ENCODE results near the gene BMPER.

Gene BMPER

DNA sequence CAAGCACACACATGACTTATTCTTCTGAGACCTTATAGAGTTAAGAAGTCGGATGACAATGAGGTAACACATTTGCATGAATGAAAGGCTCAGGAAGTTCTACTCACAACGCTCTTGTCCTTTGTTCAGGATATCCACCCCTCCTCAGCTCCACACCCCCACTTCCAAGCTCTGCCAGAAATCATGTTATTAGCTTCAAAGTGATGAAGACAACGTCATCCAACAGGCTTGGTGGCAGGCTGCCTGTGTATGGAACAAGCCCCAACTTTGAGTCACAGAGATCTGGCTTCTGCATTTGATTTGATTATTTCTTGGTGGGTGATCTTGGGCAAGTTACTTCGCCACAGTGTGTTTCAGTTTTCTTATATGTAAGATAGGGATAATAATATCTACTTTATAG, 12.4 kb upstream of the BMPER start:
- DNase-seq: no peak

DNA sequence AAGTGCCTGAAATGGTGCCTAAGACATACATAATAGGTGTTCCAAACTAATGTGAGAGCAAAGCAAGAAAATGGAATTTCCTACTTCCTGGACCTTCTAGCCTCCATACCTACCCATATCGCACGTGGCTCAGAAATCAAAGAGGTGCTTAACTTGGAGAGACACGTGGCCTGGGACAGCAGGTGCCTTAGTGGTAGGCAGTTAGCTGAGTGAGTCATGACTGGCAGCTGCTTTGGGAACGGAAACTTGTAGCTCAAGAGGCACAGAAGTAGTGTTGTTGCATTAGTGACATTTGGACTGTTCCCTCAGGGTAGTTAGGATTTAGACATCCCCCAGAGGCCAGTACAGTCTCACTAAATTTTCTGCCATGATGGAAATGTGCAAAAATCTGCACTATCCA, 12.0 kb upstream of the BMPER start:
- no peak for DNase-seq

GRCh38 chr7:33895025-33895804, 10.1 kb upstream of the BMPER start:
- peak; percentile 20 for DNase-seq

DNA sequence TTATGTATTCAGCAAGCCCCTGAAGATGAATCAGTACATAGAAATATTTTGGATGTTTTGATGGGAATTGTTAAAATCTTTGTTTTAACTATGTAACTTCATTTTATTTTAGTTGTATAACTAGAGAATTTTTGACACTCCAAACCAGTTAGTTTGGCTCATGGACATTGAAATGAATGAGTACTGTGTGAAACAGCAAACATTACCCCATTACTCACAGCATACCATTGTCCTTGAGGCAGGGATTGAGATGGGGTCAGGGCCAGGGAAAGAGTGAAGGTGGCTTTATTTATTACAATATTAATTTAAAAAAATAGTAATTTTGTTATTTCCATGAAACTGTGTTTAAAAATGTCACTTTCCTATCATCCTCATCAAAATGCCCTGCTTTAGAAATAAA, 4.8 kb upstream of the BMPER start:
- no peak for DNase-seq

GRCh38 chr7:33901199-33901598, 4.1 kb upstream of the BMPER start:
- DNase-seq: no peak

DNA sequence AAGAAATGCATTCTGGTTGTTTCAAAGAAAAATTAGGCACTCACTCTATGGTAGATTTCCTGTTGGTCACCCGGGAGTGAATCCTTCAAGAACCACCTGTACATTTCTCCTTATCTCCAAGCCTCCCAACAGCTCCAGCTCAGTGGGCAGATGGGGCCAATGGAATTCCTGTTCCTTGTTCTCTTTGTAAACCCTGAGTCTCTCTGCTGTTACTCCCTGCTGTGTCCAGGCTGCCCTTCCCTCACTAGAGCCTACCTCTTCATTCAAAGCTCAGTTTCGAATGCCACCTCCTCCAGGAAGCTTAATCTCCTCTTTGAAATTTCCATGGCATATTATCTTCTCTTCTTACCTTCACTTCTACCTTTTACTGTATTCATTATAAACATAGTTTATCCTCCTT, 3.5 kb upstream of the BMPER start:
- no peak for DNase-seq

DNA sequence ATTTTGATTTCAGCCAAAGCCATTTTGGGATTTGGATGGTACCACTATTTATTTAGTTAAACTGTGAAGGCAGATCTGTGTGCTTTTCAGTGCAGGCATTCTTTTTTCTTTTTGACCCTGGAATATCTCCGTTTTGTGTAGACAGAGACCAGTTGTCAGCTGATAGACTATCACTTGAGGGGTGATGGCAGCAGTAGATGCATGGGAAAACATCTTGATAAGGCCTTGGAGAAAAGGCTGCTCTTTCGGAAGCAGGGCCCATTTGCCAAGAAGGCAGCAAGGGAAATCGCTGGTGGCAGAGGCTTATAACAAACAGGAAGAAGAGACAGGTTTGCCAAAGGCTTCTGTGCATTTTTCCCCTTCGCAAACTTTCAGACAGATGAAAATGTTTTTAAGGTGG, 2.6 kb upstream of the BMPER start:
- no peak for DNase-seq

DNA sequence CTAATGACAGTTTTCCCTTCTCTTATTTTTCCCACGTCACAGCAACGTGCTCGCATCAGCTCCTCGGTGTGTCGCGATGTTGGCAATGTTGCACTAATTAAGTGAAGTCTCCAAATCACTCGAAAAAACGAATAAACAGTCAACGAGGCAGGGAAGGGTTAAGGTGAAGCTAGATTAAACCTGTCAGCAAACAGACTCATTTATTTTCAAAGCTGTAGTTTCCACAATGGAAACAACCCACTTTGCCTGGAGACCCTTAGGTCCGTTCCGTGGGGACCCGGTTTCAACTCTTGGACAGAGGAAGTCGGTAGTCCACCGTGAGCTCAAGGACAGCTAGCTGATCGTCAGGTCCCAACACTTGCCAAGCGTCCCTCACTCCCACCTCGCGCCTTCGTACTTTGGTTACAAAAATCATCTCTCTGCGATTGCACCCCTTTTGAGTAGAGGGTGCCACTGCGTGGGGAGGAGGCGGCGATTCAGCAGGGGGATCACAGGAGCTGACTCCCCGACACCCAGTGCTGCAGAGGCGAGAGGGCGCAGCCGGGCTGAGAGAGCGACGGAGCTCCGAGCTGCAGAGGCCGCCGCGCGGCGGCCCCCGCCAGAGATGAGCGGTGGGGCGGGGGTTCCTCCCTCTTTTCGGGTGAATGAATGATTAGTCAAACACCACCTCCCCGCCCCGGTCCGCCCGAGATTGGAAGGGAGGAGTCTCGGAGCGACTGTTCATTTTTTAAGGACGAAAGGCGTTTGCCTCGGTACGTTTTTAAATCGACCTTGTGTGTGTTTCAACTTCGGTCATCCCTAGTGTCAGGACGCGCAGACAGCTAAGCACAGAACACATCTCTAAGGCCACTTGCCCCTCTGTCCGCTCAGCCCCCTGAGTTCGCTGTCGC, 1.3 kb upstream of the BMPER start:
- no peak for DNase-seq

DNA sequence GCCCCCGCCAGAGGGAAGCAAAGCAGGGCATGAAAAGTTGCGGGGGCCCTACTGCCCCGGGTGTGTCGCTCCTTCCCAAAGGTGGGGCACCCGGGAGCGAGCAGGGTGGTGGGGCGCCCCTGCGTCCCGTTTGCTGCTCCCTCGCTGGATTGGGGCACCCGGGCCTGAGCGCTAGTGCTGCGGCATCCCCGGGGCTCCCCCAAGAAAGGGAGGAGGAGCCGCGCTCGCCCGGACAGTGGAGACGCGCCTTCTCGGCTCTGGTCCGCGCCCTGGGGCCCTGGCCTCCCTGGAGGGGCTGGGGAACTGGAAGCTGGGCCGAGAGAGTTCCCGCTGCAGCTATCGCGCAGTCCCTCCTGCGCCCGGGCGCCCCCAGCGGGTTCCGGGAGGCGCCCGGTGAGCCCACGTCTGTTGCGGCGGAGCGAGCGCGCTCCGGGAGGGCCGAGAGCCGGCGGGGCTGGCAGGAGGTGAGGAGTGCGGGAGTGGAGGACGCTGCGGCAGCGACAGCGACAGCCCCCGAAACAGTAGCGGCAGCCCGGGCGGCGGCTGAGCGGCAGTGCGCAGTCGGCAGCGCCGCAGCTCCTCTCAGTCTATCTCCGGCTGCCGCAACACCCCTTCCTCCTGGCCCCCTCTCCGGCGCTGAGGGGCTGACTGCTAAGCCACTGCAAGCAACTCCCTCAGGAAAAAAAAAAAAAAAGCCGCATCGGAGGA, 504 bp upstream of the BMPER start:
- DNase-seq: no peak

GRCh38 chr7:33906697-33907096, 1.4 kb downstream of the BMPER start:
- DNase-seq: no peak

DNA sequence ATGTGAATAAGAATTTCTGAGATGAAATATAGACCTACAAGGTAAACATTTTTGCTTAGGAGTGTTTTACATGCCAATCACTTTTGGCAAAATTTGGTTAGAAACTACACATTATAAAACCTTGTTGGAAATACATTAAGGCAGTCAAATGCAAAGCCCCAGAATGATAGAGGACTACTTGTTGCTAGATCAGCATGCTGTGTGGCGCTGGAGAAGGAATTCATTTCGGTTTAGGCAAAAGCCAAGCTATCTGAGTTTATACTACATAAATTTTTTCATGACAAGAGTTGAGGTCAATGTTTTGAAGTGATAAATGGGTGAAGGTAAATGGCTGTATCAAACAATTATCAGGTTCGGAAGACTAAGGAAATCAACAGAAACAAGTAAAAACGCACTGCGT, 2.3 kb downstream of the BMPER start:
- no peak for DNase-seq

DNA sequence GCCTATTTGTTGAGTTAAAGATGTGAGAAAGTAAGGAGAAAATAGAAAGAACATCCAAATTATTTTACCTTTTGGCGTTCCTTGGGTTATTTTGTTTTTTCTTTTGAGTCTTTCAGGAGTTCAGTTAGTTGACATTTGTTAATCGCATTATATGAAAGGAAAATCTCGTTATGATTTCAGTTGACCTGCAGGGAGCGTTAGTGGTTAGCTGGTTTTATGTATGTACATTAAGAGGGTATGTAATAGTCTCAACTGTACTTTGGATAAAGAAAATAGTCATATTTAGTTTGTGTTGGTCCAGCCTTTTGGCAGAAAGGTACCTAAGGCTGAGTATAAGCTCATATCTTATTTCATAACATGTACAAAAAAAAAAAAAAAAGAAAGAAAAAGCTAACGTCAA, 4.0 kb downstream of the BMPER start:
- no peak for DNase-seq

DNA sequence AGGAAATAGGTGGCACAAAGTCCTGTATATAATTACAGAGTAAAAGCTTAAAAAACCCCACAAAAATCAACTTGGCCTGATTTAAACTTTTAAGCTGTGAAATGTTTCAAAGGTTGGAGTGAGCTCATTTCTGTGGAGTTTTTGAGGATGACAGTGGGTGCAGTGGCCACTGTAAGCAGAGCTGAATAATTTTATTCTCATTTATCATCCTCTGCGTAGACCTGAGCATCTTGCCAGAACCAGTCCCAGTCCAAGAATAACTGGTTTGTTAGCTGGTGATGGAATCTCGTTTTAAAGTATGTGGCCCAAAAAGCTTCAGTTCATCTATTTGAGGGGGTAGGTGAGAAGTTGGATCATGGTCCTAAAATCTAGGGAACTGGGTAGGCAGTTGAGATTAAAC, 4.4 kb downstream of the BMPER start:
- DNase-seq: no peak

DNA sequence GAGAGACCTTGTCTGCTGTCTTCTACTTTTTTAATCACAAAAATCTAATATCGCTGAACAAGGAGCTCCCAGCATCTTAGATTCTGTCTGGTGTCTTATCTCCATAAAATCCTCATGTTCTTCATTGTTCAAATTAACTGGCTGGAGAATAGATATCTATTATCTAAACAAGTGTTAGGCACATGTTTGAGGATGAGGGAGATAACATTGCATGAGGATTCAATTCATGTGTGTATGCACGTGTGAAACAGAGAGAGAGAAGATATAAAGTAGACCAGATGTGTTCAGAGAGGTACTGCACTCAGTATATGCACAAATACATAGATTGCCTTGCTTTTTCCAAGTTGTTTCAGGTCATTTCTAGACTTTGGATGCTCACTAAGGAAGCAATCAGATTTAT, 5.4 kb downstream of the BMPER start:
- DNase-seq: no peak

- DNase-seq: no peak
These were observed 11.2 kb downstream of the BMPER start for GRCh38 chr7:33916357-33917081.

DNA sequence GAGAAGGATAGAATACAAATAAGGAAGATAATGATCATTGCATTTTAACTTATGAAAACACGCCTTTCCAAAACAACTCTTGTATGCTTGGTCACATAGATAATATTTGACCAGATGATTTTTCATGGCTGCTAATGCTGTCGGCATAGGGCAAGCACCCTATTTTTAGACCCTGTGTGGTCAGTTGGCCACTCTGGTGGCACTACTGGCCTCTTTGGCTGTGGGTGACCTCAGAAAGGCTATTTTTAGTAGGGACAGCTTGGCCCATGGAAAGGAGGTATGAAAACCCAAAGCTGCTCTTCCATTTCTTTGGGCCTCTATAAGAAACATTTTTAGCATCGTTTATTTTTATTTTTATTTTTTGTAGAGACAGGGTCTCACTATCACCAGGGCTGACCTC, 12.3 kb downstream of the BMPER start:
- DNase-seq: no peak

DNA sequence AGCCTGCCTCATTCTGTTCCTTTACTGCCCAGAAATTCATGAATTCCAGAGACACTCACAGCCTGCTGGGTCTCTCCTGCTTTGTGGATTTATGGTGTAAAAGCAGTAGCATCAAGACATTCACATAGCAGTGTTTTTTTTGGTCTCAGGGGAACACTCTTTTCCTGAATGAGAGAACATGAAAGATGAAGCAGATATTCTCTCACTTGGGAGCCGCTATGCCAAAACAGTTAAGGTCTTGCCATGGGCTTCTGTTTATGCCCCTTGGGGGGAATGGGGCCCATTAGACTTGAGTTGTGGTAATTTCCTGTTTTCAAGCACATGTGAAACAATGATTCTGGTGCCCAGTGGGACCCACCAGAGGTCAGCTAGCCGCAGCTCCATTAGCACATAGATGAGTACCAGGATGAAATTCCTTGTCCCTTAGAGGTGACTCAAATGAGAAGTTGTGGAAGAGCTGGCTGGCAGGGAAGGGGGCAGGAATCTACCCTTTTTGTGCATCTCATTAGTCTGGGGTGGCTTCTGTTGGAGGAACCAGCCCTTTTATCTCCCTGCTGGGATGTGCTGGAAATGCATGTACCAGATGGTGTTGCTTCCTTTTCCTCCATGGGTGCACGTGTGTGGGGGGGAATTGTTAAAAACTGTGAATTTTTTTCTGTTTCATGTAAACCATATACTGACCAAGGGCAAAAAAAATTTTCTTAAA, 13.3 kb downstream of the BMPER start:
- DNase-seq: no peak

DNA sequence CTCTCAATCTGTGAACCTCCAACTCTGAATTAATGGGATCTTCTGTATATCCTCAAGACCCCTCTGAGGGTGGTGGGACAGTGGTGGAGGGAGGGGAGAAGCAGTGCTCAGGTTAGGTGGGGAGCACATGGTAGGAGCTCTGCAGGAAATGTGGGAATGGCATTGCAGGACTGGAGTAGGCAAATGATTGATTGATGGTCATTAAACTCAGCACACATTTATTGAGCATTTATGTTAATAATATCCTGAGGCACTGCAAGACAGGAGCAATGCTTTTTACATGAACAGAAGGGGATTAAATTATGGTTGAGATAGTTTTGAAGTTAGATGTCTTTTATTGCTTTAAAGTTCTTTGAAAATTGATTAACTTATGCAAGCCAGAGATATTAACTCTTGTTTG, 14.1 kb downstream of the BMPER start:
- DNase-seq: no peak

DNA sequence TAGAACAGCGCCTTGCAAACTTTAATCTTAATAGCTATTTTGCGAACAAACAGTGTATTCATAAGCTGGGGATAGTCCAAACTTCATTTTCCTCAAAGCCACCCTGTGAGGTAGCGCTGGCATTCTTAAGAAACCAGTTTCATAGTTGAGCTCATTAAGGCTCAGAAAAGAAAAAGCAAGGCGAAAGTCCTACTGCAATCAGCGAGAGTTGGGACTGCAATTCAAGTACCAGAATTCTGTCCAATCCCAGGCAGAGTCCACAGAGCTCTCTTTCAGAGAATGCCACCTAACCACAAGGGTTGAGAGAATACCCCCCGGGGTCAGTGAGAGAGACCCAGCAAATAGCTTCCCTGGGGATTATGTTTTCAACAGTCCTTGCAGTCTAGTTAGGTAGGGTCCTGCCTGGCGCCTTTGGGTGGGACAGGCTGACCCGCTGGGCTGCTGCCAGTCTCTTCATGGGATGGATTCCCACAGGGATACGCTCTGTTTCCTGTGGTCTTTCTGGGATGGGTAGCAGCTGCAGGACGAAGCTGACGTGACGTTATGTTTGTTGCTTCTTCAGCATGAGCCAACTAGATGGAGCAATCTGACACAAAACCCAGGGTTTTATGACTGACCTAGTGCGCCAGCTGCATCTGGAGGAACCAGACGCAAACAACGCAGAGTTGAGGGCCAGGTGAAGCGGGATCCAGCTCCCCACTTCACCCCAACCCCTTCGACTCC, 16.0 kb downstream of the BMPER start:
- no peak for DNase-seq

DNA sequence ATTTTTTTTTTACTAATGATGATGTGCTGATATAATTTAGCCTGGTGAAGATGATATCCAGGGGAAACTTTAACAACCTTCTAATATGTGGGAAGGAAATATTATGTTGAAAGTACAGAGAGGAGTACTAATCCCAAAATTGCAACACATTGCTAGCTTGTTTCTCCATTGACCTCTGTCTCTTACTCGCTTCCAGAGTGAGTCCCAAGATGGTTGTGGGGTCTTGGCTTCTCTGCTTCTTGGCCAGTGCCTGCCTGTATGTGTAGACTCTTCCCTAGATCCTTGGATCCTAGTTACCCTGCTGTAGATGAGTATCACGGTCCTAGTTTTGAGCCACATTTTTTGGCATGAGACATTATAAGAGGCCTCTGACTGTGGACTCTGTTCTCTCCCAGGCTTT, 17.5 kb downstream of the BMPER start:
- no peak for DNase-seq

DNA sequence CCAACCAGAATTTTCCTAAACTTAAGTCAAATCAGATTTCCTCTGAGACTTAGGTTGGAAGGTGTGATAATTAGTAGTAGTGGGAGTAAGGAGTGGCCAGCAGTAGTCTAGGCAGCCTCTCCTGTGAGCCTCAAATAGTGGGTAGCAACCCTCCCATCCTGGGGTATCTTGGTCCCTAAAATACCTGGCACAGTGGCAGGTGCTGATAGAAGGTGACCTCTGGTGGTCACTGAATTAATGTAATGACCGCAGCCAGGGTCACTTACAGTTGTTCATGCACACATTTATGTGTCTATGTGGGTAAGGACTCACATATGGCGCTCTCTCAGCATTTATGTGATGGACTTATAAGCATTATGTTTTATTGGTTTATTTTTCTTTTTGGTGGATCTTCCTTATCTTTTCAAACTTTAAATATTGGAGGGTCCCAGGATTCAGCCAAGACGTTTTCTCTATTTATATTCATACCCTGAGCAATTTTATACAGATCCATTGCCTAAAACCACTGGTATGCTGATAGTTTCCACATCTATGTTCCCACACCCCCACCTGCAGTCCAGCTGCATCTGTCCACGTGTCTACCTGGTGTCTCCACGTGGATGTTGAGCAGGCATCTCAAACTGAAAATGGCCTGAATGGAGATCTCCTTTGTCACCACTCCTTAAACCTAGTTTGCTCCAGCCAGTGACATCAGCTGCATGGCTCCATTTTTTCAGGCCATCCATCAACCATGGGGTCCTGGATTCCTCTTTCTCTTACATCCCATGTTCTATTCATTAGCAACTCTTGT, 18.3 kb downstream of the BMPER start:
- DNase-seq: no peak
